Measurements from ENCODE around the gene BANP.
"Not testable (repeated sequence)": the region's sequence is repeated elsewhere in the genome, so short reads cannot be mapped to it uniquely, and the experiment has no call there.

BANP gene

DNA sequence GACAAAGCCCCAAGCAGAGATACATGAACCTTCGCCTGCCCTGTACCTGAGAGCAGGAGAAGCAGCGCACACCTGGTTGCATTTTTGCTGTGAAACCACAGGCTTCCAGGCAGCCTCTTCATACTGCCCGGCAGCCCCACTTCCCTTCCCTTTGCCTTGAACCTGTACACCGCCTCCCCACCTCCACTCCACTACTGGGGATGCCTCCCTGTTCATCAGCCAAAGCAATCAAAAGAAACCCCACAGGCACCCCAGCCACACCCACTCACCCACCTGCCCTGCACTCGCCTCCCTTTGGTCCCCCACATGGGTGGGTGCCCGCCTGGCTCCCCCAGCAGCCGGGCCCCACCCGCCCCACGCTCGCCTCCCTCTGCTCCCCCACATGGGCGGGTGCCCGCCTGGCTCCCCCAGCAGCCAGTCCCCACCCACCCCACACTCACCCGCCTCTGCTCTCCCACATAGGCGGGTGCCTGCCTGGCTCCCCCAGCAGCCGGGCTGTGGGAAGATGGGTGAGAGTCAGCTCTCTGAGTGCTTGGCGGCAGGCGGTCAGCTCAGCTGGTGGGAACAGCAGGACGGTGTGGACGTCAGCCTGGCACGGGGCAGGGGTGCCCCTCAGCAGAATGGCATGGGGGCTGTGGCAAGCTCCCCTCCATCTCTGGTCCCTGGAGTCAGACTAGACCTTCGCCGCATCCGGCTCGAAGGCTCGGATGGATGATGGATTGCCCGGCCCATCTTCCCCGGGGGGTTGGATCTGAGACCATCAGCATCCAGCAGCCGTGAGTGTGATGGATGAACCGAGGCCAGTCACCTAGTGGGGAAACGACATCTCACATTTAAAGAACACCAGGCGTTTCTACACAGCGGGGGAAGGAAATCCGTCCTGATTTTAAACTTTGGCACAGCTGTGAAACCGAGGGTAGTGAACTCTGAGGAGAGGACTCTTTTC lies 135.6 kb downstream of the BANP start:
- H3K4me3 ChIP-seq (ENCODE audit: low read depth, low read length) = no peak overlapping the region
- H3K27me3 ChIP-seq (ENCODE audit: insufficient read depth, low read depth, severe bottlenecking) = no peaks in the 10 kb centered on the region
- no peak overlapping the region for H3K27ac ChIP-seq
- no peaks in the 10 kb centered on the region for H3K36me3 ChIP-seq
- DNase-seq = no peak
- TF ChIP-seq CTCF (IDR thresholded peaks at IDR 0.05; ENCODE audit: low read depth, low read length) = no peak
- no peaks in the 10 kb centered on the region for H3K9me3 ChIP-seq (ENCODE audit: severe bottlenecking)

DNA sequence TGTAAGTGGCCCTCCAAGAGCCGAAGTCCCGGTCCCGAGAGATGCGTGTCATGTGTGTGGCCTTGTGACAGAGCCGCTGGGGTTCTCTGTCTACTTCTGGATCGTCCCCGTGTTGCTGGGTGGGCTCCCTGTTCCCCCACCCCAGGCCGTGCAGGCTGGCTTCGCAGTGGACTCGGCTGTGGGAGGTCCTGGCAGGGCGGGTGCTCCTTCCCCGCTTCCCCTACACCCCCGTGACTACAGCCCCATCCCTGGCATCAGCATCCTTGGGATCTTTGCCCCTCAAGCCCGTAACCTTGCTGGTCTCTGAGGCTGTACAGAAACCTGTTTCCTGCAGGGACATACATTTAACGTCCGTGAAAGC lies 136.3 kb downstream of the BANP start:
- no peak overlapping the region for H3K27ac ChIP-seq
- no peaks in the 10 kb centered on the region for H3K36me3 ChIP-seq
- no peaks in the 10 kb centered on the region for H3K9me3 ChIP-seq (ENCODE audit: severe bottlenecking)
- no peak for DNase-seq
- H3K4me3 ChIP-seq (ENCODE audit: low read depth, low read length) = no peak overlapping the region
- no peaks in the 10 kb centered on the region for H3K27me3 ChIP-seq (ENCODE audit: insufficient read depth, low read depth, severe bottlenecking)
- TF ChIP-seq CTCF (IDR thresholded peaks at IDR 0.05; ENCODE audit: low read depth, low read length) = no peak

GRCh38 chr16:88088161-88088581 lies 136.9 kb downstream of the BANP start:
- Histone ChIP-seq H3K27me3 (ENCODE audit: insufficient read depth, low read depth, severe bottlenecking) (no peaks in the 10 kb centered on the region), H3K27ac (no peak overlapping the region), H3K9me3 (ENCODE audit: severe bottlenecking) (no peaks in the 10 kb centered on the region), H3K36me3 (no peaks in the 10 kb centered on the region), H3K4me3 (ENCODE audit: low read depth, low read length) (no peak overlapping the region)
- no peak for TF ChIP-seq CTCF (IDR thresholded peaks at IDR 0.05; ENCODE audit: low read depth, low read length)
- DNase-seq = no peak

GRCh38 chr16:88088611-88089010 lies 137.4 kb downstream of the BANP start:
- H3K9me3 ChIP-seq (ENCODE audit: severe bottlenecking); H3K27ac ChIP-seq; DNase-seq; H3K4me3 ChIP-seq (ENCODE audit: low read depth, low read length); H3K36me3 ChIP-seq; H3K27me3 ChIP-seq (ENCODE audit: insufficient read depth, low read depth, severe bottlenecking): not testable (repeated sequence)

DNA sequence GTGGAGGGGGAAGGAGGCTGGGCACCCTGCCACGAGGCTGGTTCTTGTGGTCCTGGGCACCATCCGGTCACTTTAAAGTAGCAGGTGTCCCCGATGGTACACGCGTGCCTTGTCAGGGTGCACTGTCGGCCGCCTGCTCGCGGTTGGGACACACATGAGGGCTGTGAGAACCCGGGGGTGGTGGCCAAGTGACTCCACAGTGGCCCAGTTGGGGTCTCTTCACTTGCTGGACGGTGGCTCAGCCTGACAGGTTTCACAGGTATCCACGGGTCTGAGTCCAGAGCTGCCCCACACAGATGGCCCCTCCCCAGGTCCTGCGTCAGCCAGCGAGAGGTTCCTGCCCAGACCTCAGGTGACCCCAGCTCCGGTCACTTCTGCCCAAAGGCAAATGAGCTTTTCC lies 137.8 kb downstream of the BANP start:
- H3K36me3 ChIP-seq; H3K9me3 ChIP-seq (ENCODE audit: severe bottlenecking); H3K27ac ChIP-seq; H3K27me3 ChIP-seq (ENCODE audit: insufficient read depth, low read depth, severe bottlenecking); H3K4me3 ChIP-seq (ENCODE audit: low read depth, low read length); DNase-seq: not testable (repeated sequence)

DNA sequence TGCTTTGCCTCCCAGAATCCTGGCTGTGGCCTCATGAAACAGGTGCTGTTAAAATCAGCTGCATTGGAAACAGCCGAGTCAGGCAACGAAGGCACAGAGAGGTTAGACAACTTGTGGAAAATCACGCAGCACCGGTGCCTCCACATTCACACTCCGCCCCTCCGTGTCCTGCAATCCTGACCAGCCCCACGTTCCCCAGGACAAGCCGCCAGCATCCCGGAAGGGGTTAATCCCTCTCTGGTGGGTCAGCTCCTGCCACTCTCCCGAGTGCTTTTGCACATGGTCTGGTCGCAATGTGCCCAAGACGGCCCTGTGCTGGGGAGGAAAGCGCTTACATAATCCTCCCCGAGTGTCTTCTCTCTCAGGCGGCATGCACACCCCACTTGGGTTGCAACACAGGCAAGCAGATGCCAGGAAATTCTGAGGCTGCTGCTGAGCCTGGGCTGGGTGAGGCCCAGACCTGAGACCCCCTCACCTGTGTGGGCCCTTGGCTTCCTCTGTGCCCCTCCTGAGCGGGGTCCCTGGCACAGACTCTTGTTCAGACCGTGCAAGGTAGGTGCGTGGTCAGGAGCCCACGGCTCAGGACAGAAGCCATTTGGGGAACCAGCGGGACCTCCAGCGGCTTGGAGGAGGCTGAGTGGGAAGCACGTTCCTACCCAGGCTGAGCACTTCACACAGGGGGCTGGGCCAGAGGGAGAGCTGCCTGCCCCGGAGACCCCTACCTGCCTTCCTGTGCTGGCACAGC lies 138.6 kb downstream of the BANP start:
- not testable (repeated sequence) for H3K27me3 ChIP-seq (ENCODE audit: insufficient read depth, low read depth, severe bottlenecking); H3K9me3 ChIP-seq (ENCODE audit: severe bottlenecking); H3K27ac ChIP-seq; H3K36me3 ChIP-seq; H3K4me3 ChIP-seq (ENCODE audit: low read depth, low read length); DNase-seq

GRCh38 chr16:88090377-88091175 lies 139.3 kb downstream of the BANP start:
- DNase-seq; H3K36me3 ChIP-seq; H3K9me3 ChIP-seq (ENCODE audit: severe bottlenecking); H3K27me3 ChIP-seq (ENCODE audit: insufficient read depth, low read depth, severe bottlenecking); H3K4me3 ChIP-seq (ENCODE audit: low read depth, low read length); H3K27ac ChIP-seq: not testable (repeated sequence)

- DNase-seq = peak; percentile 20
- not testable (repeated sequence) for H3K27ac ChIP-seq; H3K27me3 ChIP-seq (ENCODE audit: insufficient read depth, low read depth, severe bottlenecking); H3K9me3 ChIP-seq (ENCODE audit: severe bottlenecking); H3K36me3 ChIP-seq; H3K4me3 ChIP-seq (ENCODE audit: low read depth, low read length)
These were observed 140.2 kb downstream of the BANP start for GRCh38 chr16:88091221-88091971.

GRCh38 chr16:88091972-88092302 lies 140.7 kb downstream of the BANP start:
- H3K27ac ChIP-seq; H3K27me3 ChIP-seq (ENCODE audit: insufficient read depth, low read depth, severe bottlenecking); H3K9me3 ChIP-seq (ENCODE audit: severe bottlenecking); H3K4me3 ChIP-seq (ENCODE audit: low read depth, low read length); DNase-seq; H3K36me3 ChIP-seq: not testable (repeated sequence)

GRCh38 chr16:88092791-88093555 lies 141.7 kb downstream of the BANP start:
- not testable (repeated sequence) for DNase-seq; H3K27me3 ChIP-seq (ENCODE audit: insufficient read depth, low read depth, severe bottlenecking); H3K9me3 ChIP-seq (ENCODE audit: severe bottlenecking); H3K4me3 ChIP-seq (ENCODE audit: low read depth, low read length); H3K27ac ChIP-seq; H3K36me3 ChIP-seq
